ENCODE results near the gene SLAMF9.

DNA sequence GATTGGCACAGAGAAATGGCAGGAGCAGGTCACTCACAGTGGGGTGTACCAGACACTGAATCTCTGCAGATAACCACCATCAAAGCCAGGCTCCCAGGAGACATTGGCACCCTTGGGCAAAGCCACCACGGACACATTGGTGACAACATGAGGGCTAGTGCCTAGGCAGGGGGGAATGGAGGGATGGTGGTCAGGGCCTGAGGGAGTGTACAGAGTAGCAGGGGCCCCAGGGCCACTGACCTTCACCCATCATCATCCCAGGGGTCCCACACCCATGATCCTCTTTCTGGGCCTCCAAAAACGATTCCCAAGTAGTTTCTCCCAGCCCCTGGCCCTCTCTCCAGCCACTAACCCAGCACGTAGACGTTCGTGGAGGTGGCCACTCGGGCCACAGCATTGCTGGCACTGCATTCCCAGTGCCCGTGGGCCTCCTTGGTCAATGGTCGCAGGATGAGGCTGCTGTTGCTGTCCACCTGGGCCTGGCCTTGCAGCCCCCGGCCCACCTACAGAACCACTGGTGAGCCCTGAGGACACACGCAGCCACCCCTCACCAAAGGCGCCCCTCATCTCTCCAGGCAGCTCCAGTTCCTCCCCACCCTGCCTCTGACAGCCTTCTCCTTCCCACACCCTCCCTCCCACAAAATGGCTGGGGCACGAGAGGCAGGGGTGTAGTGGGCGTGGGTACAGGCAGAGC is 22.8 kb downstream of the SLAMF9 start:
- TF ChIP-seq RARB (CRISPR knock-in tag; IDR thresholded peaks at IDR 0.05) = no peak
- no peak for TF ChIP-seq PATZ1 (CRISPR knock-in tag; IDR thresholded peaks at IDR 0.05; ENCODE audit: borderline replicate concordance)
- TF ChIP-seq TCF4 (CRISPR knock-in tag; IDR thresholded peaks at IDR 0.05; ENCODE audit: borderline replicate concordance) = no peak
- TF ChIP-seq, protein P1, sequence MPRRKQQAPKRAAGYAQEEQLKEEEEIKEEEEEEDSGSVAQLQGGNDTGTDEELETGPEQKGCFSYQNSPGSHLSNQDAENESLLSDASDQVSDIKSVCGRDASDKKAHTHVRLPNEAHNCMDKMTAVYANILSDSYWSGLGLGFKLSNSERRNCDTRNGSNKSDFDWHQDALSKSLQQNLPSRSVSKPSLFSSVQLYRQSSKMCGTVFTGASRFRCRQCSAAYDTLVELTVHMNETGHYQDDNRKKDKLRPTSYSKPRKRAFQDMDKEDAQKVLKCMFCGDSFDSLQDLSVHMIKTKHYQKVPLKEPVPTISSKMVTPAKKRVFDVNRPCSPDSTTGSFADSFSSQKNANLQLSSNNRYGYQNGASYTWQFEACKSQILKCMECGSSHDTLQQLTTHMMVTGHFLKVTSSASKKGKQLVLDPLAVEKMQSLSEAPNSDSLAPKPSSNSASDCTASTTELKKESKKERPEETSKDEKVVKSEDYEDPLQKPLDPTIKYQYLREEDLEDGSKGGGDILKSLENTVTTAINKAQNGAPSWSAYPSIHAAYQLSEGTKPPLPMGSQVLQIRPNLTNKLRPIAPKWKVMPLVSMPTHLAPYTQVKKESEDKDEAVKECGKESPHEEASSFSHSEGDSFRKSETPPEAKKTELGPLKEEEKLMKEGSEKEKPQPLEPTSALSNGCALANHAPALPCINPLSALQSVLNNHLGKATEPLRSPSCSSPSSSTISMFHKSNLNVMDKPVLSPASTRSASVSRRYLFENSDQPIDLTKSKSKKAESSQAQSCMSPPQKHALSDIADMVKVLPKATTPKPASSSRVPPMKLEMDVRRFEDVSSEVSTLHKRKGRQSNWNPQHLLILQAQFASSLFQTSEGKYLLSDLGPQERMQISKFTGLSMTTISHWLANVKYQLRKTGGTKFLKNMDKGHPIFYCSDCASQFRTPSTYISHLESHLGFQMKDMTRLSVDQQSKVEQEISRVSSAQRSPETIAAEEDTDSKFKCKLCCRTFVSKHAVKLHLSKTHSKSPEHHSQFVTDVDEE (CRISPR knock-in tag; IDR thresholded peaks at IDR 0.05) = no peak
- no peak for TF ChIP-seq ZNF565 (CRISPR knock-in tag; conservative IDR thresholded peaks at IDR 0.05; ENCODE audit: low read depth)
- no peak for TF ChIP-seq ZFP30 (CRISPR knock-in tag; IDR thresholded peaks at IDR 0.05)
- TF ChIP-seq OSR1 (CRISPR knock-in tag; IDR thresholded peaks at IDR 0.05) = no peak
- no peak for TF ChIP-seq ZC3H10 (CRISPR knock-in tag; IDR thresholded peaks at IDR 0.05)
- TF ChIP-seq, protein P2, sequence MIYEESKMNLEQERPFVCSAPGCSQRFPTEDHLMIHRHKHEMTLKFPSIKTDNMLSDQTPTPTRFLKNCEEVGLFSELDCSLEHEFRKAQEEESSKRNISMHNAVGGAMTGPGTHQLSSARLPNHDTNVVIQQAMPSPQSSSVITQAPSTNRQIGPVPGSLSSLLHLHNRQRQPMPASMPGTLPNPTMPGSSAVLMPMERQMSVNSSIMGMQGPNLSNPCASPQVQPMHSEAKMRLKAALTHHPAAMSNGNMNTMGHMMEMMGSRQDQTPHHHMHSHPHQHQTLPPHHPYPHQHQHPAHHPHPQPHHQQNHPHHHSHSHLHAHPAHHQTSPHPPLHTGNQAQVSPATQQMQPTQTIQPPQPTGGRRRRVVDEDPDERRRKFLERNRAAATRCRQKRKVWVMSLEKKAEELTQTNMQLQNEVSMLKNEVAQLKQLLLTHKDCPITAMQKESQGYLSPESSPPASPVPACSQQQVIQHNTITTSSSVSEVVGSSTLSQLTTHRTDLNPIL (CRISPR knock-in tag; IDR thresholded peaks at IDR 0.05; ENCODE audit: low read depth) = no peak
- TF ChIP-seq CSRNP3 (CRISPR knock-in tag; IDR thresholded peaks at IDR 0.05) = no peak
- TF ChIP-seq GLIS3 (CRISPR knock-in tag; IDR thresholded peaks at IDR 0.05) = no peak
